Colonic mucosa (tissue), 4 donors: ENCODE measurements around the gene ARSA. TPM values are rescaled to one million over a fixed set of nuclear protein-coding genes. Genes with fewer than 3 reads are reported as not detected.
"Not testable (repeated sequence)": the region's sequence is repeated elsewhere in the genome, so short reads cannot be mapped to it uniquely, and the experiment has no call there.

Experiments used
- DNase-seq: peaks from one replicate; pipeline ENCODE4 v3.0.0-alpha.2; 2020
- H3K27ac ChIP-seq: fragments of 200-600 bp; one replicate; pipeline ENCODE4 v1.8.0; 2021
- H3K27me3 ChIP-seq: fragments of 200-600 bp; one replicate; pipeline ENCODE4 v1.8.0; 2021
- H3K36me3 ChIP-seq: fragments of 200-600 bp; one replicate; pipeline ENCODE4 v1.8.0; 2021
- H3K4me1 ChIP-seq: fragments of 200-600 bp; one replicate; pipeline ENCODE4 v1.8.0; 2021; ENCODE audit warnings: mild to moderate bottlenecking
- H3K4me3 ChIP-seq: fragments of 200-600 bp; one replicate; pipeline ENCODE4 v1.8.0; 2021
- H3K9ac ChIP-seq, 2 donors: one replicate each; pipeline ENCODE4 v1.7.0; 2013; ENCODE audit warnings: control low read depth in 2 of 2, low read depth in 2 of 2, low read length in 2 of 2
- H3K9me3 ChIP-seq: fragments of 200-600 bp; one replicate; pipeline ENCODE4 v1.8.0; 2021
- intact Hi-C: fragments of 100-400 bp; cut with DNase I; formaldehyde crosslinking; loops from one replicate; pipeline ENCODE4 v1.14.1; 2022
- total RNA-seq, 2 donors: library from RNA; stranded (reverse); fragmentation: NEBNext Ultra II Directional in 1 of 2; extraction: Animal tissue kit (Norgen Biotek cat#: 25700) in 1 of 2; gene quantifications; one replicate each; pipeline ENCODE4 v1.2.1, GENCODE V29; 2021
- TF ChIP-seq, protein P1 (sequence below): fragments of 200-600 bp; IDR thresholded peaks from one replicate; pipeline ENCODE4 v1.8.0; 2022; ENCODE audit warnings: antibody characterized with exemption, mild to moderate bottlenecking
- donor health status: healthy.
- donor health status: DM: no; HTN: no; CAD: no.
- donor health status: DM: no; HTN: no; CAD: no.

ARSA gene
- total RNA-seq, 2 donors from 2014 or later: 40.6 to 61.0 TPM

DNA sequence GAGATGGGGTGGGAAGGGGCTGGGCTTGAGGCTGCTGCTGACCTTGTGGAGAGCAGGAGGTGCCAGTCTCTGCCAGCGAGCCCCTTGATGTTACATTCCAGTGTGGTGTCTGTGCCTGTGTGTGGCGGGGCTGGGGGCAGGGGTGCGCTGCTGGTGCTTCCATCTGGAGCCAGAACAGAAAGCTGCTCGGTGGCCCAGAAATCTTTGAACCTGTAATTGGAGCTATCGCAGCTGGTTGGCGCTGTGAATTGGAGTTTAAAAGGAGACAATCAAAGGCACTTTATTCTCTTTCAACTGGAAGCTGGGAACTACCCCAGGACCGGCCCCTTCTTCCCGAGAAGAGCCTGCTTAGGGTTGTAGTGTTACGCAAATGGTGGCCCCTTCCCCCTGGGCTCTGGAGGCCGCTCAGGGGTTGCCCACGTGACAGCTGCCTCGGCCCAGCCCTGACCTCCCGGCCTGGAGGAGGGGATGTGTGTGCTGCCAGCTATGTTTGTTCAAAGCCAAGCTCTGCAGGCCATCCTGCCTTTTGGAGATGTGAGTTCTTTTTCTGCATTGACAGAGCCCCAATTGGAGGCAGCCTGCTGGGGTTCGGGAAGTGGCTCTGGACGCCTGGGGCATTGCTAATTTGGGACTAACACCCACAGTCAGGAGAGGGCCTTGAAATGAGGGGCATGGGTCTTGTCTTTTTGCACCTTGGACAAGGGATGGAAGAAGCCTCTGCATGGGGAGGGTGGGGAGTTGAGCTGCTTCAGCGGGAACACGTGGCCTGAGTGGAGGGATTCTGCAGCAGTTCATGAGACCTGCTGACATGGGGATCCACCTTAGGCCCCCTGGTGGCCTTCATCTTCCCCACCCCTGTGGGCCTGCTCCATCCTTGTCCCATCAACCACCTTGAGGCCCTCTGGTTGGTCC, 14.0 kb upstream of the ARSA start:
- no peak for DNase-seq
- Histone ChIP-seq H3K27me3 (no peaks in the 10 kb centered on the region), H3K9ac (no peak overlapping the region), H3K4me3 (no peak overlapping the region), H3K4me1 (no peaks in the 10 kb centered on the region), H3K27ac (no peak overlapping the region), H3K9me3 (no peaks in the 10 kb centered on the region), H3K36me3 (no peaks in the 10 kb centered on the region)
- intact Hi-C loops: no loop called here
- TF ChIP-seq, protein P1, sequence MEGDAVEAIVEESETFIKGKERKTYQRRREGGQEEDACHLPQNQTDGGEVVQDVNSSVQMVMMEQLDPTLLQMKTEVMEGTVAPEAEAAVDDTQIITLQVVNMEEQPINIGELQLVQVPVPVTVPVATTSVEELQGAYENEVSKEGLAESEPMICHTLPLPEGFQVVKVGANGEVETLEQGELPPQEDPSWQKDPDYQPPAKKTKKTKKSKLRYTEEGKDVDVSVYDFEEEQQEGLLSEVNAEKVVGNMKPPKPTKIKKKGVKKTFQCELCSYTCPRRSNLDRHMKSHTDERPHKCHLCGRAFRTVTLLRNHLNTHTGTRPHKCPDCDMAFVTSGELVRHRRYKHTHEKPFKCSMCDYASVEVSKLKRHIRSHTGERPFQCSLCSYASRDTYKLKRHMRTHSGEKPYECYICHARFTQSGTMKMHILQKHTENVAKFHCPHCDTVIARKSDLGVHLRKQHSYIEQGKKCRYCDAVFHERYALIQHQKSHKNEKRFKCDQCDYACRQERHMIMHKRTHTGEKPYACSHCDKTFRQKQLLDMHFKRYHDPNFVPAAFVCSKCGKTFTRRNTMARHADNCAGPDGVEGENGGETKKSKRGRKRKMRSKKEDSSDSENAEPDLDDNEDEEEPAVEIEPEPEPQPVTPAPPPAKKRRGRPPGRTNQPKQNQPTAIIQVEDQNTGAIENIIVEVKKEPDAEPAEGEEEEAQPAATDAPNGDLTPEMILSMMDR: peak; percentile 15

DNA sequence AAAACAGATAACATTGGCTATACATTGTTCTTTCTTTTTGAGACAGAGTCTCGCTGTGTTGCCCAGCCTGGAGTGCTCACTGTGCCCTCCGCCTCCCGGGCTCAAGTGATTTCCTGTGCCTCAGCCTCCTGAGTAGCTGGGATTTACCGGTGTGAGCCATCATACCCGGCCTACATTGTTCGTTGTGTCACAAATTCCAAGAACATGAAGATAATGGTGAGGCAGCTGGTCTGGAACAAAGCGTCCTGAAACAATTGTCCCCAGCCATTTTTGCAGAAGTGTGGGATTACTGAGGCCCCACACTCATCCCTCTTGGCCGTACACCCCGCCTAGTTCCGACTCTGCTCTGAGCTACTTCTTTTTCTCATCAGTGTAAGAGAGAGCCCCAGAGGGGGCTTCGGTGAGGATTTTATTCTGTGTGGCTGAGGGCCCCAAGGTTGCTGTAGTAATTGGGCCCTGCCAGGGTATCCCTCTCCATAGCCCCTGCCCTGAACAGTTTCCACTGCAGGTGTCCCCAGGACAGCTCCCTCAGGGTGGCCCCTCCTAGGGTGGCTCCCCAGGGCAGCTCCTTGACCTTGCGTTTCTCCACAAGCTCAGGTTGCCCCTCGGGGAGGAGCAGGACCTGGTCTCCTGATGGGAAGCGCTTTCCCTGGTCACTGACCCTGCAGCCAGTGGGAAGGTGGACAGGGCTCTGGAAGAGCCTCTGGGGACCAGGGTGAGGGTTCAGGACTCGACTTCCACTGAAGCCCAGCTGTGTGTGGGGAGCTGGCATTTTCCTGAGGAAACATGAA, 13.1 kb upstream of the ARSA start:
- Histone ChIP-seq H3K9ac (no peak overlapping the region), H3K9me3 (no peaks in the 10 kb centered on the region), H3K27ac (no peak overlapping the region), H3K4me3 (no peak overlapping the region), H3K27me3 (no peaks in the 10 kb centered on the region), H3K4me1 (no peaks in the 10 kb centered on the region), H3K36me3 (no peaks in the 10 kb centered on the region)
- DNase-seq: no peak
- TF ChIP-seq, protein P1: no peak
- intact Hi-C loops: no loop called here

DNA sequence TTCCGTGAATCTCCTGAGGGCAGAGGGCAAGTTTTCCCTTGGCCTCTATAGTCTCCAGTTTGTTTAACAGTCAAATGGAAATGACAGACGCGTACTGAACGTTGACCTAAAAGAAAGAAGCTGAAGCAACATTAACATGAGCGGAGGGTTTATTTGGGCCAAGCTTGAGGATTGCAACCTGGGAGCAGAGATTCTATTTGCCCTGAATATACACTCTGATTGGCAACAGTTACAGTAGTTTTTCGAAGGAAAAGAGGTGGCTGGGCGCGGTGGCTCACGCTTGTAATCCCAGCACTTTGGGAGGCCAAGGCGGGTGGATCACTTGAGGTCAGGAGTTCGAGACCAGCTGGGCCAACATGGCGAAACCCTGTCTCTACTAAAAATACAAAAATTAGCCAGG, 12.3 kb upstream of the ARSA start:
- H3K9me3 ChIP-seq, H3K9ac ChIP-seq, H3K27ac ChIP-seq, H3K36me3 ChIP-seq, H3K4me1 ChIP-seq, DNase-seq, intact Hi-C loops, H3K27me3 ChIP-seq, H3K4me3 ChIP-seq: not testable (repeated sequence)

DNA sequence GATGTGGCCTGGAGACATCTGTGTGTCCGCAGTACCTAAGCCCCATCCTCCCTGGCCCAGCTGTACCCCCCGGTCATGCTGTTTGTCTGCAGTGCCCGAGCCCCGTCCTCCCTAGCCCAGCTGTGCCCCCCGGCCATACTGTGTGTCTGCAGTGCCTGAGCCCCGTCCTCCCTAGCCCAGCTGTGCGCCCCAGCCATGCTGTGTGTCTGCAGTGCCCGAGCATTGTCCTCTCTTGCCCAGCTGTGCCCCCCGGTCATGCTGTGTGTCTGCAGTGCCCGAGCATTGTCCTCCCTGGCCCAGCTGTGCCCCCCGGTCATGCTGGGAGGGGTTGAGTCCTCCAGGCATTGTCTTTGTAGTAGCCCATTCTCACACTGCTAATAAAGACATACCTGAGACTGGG, 7.6 kb upstream of the ARSA start:
- Histone ChIP-seq H3K9ac (no peak overlapping the region), H3K4me3 (no peak overlapping the region), H3K9me3 (no peaks in the 10 kb centered on the region), H3K4me1 (no peaks in the 10 kb centered on the region), H3K36me3 (no peaks in the 10 kb centered on the region), H3K27me3 (no peaks in the 10 kb centered on the region), H3K27ac (no peak overlapping the region)
- DNase-seq: no peak
- intact Hi-C loops: no loop called here
- TF ChIP-seq, protein P1: no peak

DNA sequence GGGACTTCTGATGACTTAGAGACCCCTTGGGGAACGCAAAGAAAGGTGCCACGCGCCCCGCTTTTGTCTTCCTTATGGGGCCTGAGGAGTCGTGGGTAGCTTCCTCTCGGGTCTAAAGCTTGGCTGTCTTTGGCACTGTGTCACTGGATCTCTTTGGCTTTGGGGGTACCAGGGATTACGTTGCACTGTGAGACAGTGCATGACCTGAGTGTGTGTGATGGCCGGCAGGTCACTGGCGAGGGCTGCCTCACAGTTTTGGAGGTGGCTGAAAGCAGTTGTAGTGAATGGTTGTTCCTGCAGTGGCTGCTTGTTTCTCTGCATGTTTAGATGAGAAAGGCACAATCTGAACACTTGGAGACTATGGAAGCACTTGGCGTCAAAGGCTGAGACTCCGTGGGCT, 5.8 kb upstream of the ARSA start:
- Histone ChIP-seq H3K4me1 (no peaks in the 10 kb centered on the region), H3K9me3 (no peaks in the 10 kb centered on the region), H3K27me3 (no peaks in the 10 kb centered on the region)

More for the DNA sequence above, 5.8 kb upstream of the ARSA start:
- no peaks in the 10 kb centered on the region for H3K36me3 ChIP-seq
- intact Hi-C loops: no loop called here
- no peak for DNase-seq
- TF ChIP-seq, protein P1: no peak
- H3K9ac ChIP-seq: no peak overlapping the region
- H3K27ac ChIP-seq: no peak overlapping the region
- no peak overlapping the region for H3K4me3 ChIP-seq
